Right lobe of liver (tissue), 4 donors: Measurements from ENCODE around the gene ZNF736.

Source experiments
- CTCF ChIP-seq, 4 donors: fragments of 200-600 bp in 3 of 4; fragments of 450-650 bp in 1 of 4; IDR thresholded peaks; one replicate each; pipeline versions ENCODE4 v1.5.1 to v1.8.0; 2016 to 2022; ENCODE audit warnings: antibody characterized with exemption in 4 of 4, mild to moderate bottlenecking in 2 of 4
- POLR2A ChIP-seq: fragments of 450-650 bp; IDR thresholded peaks from one replicate; pipeline ENCODE4 v1.6.1; 2017; ENCODE audit warnings: antibody characterized with exemption, mild to moderate bottlenecking
- donor health status: DM: no; HTN: no; CAD: no.
- donor health status: DM: no; HTN: no; CAD: no.
- donor health status: DM: no; HTN: yes; CAD: no.

GRCh38 chr7:64371116-64371515 is 57.4 kb downstream of the ZNF736 start:
- TF ChIP-seq CTCF (IDR thresholded peaks at IDR 0.05) (no peak), POLR2A (no peak)
